OCI-LY1 (cell line): ENCODE data around the gene USP34.

Source experiments
- H2AFZ ChIP-seq: fragments of 200-600 bp; sonication (generic), shearing (Covaris generic); 2 replicates; pipeline ENCODE4 v1.6.0; 2014; ENCODE audit warnings: antibody characterized with exemption, mild to moderate bottlenecking, low read length
- H3F3A ChIP-seq: fragments of 200-600 bp; sonication (generic), shearing (Covaris generic); 2 replicates; pipeline ENCODE4 v1.6.0; 2014; ENCODE audit warnings: mild to moderate bottlenecking, antibody characterized with exemption, low read length, moderate library complexity; ENCODE audit not compliant: insufficient read depth
- H3K27ac ChIP-seq: fragments of 200-600 bp; sonication (generic); 2 replicates; pipeline ENCODE4 v1.5.1; 2014; ENCODE audit warnings: low read length, mixed run types, mild to moderate bottlenecking, low read depth; ENCODE audit not compliant: poor library complexity, severe bottlenecking
- H3K27me3 ChIP-seq: fragments of 200-600 bp; sonication (generic); 2 replicates; pipeline ENCODE4 v1.6.0; 2014; ENCODE audit warnings: antibody characterized with exemption, mild to moderate bottlenecking, low read length, moderate library complexity; ENCODE audit not compliant: insufficient read depth
- H3K36me3 ChIP-seq: fragments of 200-600 bp; sonication (generic); 2 replicates; pipeline ENCODE4 v1.6.1; 2014; ENCODE audit warnings: mild to moderate bottlenecking, antibody characterized with exemption, low read length, moderate library complexity, mixed read lengths; ENCODE audit not compliant: insufficient read depth
- H3K4me1 ChIP-seq: fragments of 200-600 bp; sonication (generic); 2 replicates; pipeline ENCODE4 v1.5.1; 2014; ENCODE audit warnings: mild to moderate bottlenecking, low read length, moderate library complexity; ENCODE audit not compliant: insufficient read depth, severe bottlenecking
- H3K4me2 ChIP-seq: fragments of 200-600 bp; sonication (generic), shearing (Covaris generic); 2 replicates; pipeline ENCODE4 v1.6.1; 2014; ENCODE audit warnings: low read length
- H3K4me3 ChIP-seq: fragments of 200-600 bp; sonication (generic); 2 replicates; pipeline ENCODE4 v1.5.1; 2014; ENCODE audit warnings: low read length, low read depth, mild to moderate bottlenecking, mixed read lengths; ENCODE audit not compliant: poor library complexity, severe bottlenecking
- H3K79me2 ChIP-seq: fragments of 200-600 bp; shearing (Covaris generic); 2 replicates; pipeline ENCODE4 v1.6.1; 2016; ENCODE audit warnings: mixed run types, low read length, mixed read lengths; ENCODE audit not compliant: insufficient read depth
- H3K9ac ChIP-seq: fragments of 200-600 bp; sonication (generic), shearing (Covaris generic); 2 replicates; pipeline ENCODE4 v1.6.1; 2014; ENCODE audit warnings: mild to moderate bottlenecking, low read length, mixed read lengths
- H3K9me2 ChIP-seq: fragments of 200-600 bp; sonication (generic), shearing (Covaris generic); 2 replicates; pipeline ENCODE4 v1.6.1; 2014; ENCODE audit warnings: low read depth, mild to moderate bottlenecking, low read length, mixed read lengths
- H3K9me3 ChIP-seq: fragments of 200-600 bp; shearing (Covaris generic); 2 replicates; pipeline ENCODE4 v1.6.1; 2014; ENCODE audit warnings: low read length, mixed read lengths
- H4K20me1 ChIP-seq: fragments of 200-600 bp; sonication (generic), shearing (Covaris generic); 2 replicates; pipeline ENCODE4 v1.6.0; 2016; ENCODE audit warnings: mild to moderate bottlenecking, low read length; ENCODE audit not compliant: insufficient read depth
- CTCF ChIP-seq: fragments of 200-600 bp; sonication (generic), shearing (Covaris generic); IDR thresholded peaks from 2 replicates; pipeline ENCODE4 v1.5.1; 2017; ENCODE audit warnings: mild to moderate bottlenecking, antibody characterized with exemption, low read length, moderate library complexity, mixed read lengths
- EZH2 ChIP-seq: fragments of 200-600 bp; sonication (generic), shearing (Covaris generic); IDR thresholded peaks from 2 replicates; pipeline ENCODE4 v1.8.0; 2017; ENCODE audit warnings: borderline replicate concordance, mixed run types, mild to moderate bottlenecking, antibody characterized with exemption, low read length, moderate library complexity, mixed read lengths

USP34 gene

GRCh38 chr2:61379521-61379920 lies 91.4 kb downstream of the USP34 start:
- H3K27me3 ChIP-seq: no peaks in the 10 kb centered on the region
- H3F3A ChIP-seq: no peaks in the 10 kb centered on the region
- H3K9ac ChIP-seq: no peak overlapping the region
- H3K9me2 ChIP-seq: no peaks in the 10 kb centered on the region
- no peak overlapping the region for H3K4me3 ChIP-seq
- no peaks in the 10 kb centered on the region for H3K79me2 ChIP-seq
- H3K9me3 ChIP-seq: no peaks in the 10 kb centered on the region
- no peak overlapping the region for H3K27ac ChIP-seq
- H3K4me1 ChIP-seq: no peaks in the 10 kb centered on the region
- peaks cover 83% of the 10 kb centered on the region for H3K36me3 ChIP-seq
- H3K4me2 ChIP-seq: no peak overlapping the region
- no peaks in the 10 kb centered on the region for H4K20me1 ChIP-seq
- H2AFZ ChIP-seq: no peak overlapping the region
- TF ChIP-seq EZH2: no peak
- TF ChIP-seq CTCF: no peak

GRCh38 chr2:61378281-61378680 lies 92.6 kb downstream of the USP34 start:
- no peaks in the 10 kb centered on the region for H3K79me2 ChIP-seq
- peaks cover 88% of the 10 kb centered on the region for H3K36me3 ChIP-seq
- H3K4me1 ChIP-seq: no peaks in the 10 kb centered on the region

GRCh38 chr2:61377046-61377445 lies 93.8 kb downstream of the USP34 start:
- TF ChIP-seq CTCF (no peak), EZH2 (no peak)
- H3K9me2 ChIP-seq: no peaks in the 10 kb centered on the region
- peaks cover 84% of the 10 kb centered on the region for H3K36me3 ChIP-seq

More at GRCh38 chr2:61378281-61378680, 92.6 kb downstream of the USP34 start:
- H3K27me3 ChIP-seq: no peaks in the 10 kb centered on the region
- no peak overlapping the region for H3K4me2 ChIP-seq
- no peak overlapping the region for H3K27ac ChIP-seq
- no peak overlapping the region for H3K4me3 ChIP-seq
- H3K9ac ChIP-seq: no peak overlapping the region
- no peaks in the 10 kb centered on the region for H4K20me1 ChIP-seq
- H3K9me3 ChIP-seq: no peaks in the 10 kb centered on the region
- TF ChIP-seq CTCF: no peak
- TF ChIP-seq EZH2: no peak
- no peaks in the 10 kb centered on the region for H3F3A ChIP-seq
- no peaks in the 10 kb centered on the region for H3K9me2 ChIP-seq
- H2AFZ ChIP-seq: no peak overlapping the region

More at GRCh38 chr2:61377046-61377445, 93.8 kb downstream of the USP34 start:
- Histone ChIP-seq H3K79me2 (no peaks in the 10 kb centered on the region), H3K4me3 (no peak overlapping the region), H4K20me1 (no peaks in the 10 kb centered on the region), H3K4me1 (no peaks in the 10 kb centered on the region), H2AFZ (no peak overlapping the region), H3K27me3 (no peaks in the 10 kb centered on the region), H3F3A (no peaks in the 10 kb centered on the region), H3K27ac (no peak overlapping the region), H3K9me3 (no peaks in the 10 kb centered on the region), H3K9ac (no peak overlapping the region), H3K4me2 (no peak overlapping the region)
